Measurements from ENCODE around the gene LSP1.

DNA sequence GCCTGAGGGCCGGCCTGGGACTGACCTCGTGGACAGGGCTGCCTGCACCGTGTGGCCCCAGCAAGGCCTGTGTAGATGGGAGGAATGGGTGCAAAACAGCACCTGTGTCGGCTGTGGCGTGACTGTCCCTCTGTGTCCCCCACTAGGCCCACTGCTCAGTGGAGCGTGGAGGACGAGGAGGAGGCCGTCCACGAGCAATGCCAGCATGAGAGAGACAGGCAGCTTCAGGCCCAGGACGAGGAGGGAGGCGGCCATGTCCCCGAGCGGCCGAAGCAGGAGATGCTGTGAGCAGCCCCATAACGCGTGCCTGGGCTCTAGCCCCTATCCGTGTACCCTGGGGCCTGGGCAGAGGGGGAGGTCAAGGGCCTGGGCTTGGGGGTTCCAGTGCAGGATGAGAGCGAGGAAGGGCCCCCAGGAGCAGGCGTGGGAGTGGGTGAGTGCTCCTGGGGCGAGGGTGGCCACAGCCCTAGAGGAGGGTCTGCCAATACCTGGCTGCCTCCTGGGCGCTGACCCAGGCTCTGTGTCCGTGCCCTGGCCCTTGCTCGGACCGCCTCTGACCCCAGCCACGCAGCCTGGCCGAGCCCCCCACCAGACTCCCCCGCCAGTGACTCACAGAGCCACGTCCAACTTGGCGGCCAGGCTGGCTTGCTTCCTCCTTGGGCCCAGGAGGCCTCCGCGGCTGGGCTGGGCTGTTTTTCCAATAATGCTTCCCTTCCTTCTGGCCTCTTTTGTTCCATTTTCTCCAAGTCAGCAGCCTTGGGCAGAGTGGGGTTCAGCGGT, 27.2 kb downstream of the LSP1 start:
- TF ChIP-seq CTCF (conservative IDR thresholded peaks at IDR 0.05; ENCODE audit: low read depth, low read length): no peak
- TF ChIP-seq POLR2A (IDR thresholded peaks at IDR 0.05; ENCODE audit: low read depth, low read length): no peak
- no peak for TF ChIP-seq CEBPB (IDR thresholded peaks at IDR 0.05; ENCODE audit: low read depth, low read length)
- TF ChIP-seq, protein P1, sequence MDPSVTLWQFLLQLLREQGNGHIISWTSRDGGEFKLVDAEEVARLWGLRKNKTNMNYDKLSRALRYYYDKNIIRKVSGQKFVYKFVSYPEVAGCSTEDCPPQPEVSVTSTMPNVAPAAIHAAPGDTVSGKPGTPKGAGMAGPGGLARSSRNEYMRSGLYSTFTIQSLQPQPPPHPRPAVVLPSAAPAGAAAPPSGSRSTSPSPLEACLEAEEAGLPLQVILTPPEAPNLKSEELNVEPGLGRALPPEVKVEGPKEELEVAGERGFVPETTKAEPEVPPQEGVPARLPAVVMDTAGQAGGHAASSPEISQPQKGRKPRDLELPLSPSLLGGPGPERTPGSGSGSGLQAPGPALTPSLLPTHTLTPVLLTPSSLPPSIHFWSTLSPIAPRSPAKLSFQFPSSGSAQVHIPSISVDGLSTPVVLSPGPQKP (IDR thresholded peaks at IDR 0.05; ENCODE audit: borderline replicate concordance, low read depth, low read length): no peak
- TF ChIP-seq RFX5 (IDR thresholded peaks at IDR 0.05; ENCODE audit: low read depth, low read length): no peak
- TF ChIP-seq RAD21 (IDR thresholded peaks at IDR 0.05; ENCODE audit: low read length): no peak
- no peak for TF ChIP-seq MAZ (IDR thresholded peaks at IDR 0.05; ENCODE audit: borderline replicate concordance, low read depth, low read length)
- TF ChIP-seq MXI1 (IDR thresholded peaks at IDR 0.05; ENCODE audit: borderline replicate concordance, low read depth, low read length): no peak
- TF ChIP-seq, protein P2, sequence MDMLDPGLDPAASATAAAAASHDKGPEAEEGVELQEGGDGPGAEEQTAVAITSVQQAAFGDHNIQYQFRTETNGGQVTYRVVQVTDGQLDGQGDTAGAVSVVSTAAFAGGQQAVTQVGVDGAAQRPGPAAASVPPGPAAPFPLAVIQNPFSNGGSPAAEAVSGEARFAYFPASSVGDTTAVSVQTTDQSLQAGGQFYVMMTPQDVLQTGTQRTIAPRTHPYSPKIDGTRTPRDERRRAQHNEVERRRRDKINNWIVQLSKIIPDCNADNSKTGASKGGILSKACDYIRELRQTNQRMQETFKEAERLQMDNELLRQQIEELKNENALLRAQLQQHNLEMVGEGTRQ (IDR thresholded peaks at IDR 0.05; ENCODE audit: low read depth, low read length): no peak
- no peak for TF ChIP-seq NFE2L2 (IDR thresholded peaks at IDR 0.05; ENCODE audit: low read depth, low read length)
